CD4-positive, alpha-beta T cell (primary cell): Measurements from ENCODE around the gene ZDHHC1. TPM values are rescaled to one million over a fixed set of nuclear protein-coding genes. Genes with fewer than 3 reads are reported as not detected.

ENCODE experiments used
- ATAC-seq: fragments of 200-7000 bp; cut with Tn5 transposase; one replicate; pipeline ENCODE4 v1.10.0; 2022; ENCODE audit warnings: mild to moderate bottlenecking; ENCODE audit not compliant: poor library complexity
- CTCF ChIA-PET: fragments of 350-600 bp; sonication (Branson Sonifier 250); formaldehyde crosslinking; loops from one replicate; lab custom pipeline; 2021; ENCODE audit warnings: antibody characterized with exemption, inconsistent platforms; lab: Charles Lee
- POLR2A ChIA-PET: fragments of 350-600 bp; sonication (Branson Sonifier 250); formaldehyde crosslinking; loops from one replicate; lab custom pipeline; 2021; ENCODE audit warnings: antibody characterized with exemption, inconsistent platforms; lab: Charles Lee
- DNase-seq, 14 experiments: peaks; one replicate each; pipeline ENCODE4 v3.0.0-alpha.2; 2013 to 2020; ENCODE audit warnings: mixed read lengths in 2 of 14
- H3K27ac ChIP-seq, 2 donors: one replicate each; pipeline versions ENCODE4 v1.5.1 to v1.7.0; 2013; ENCODE audit warnings: low read length in 2 of 2, low read depth in 1 of 2, mild to moderate bottlenecking in 1 of 2
- H3K27me3 ChIP-seq, 2 experiments: 1 replicate in 1 of 2; 2 replicates in 1 of 2; pipeline versions ENCODE4 v1.6.1 to v1.7.0; 2013; ENCODE audit warnings: low read length in 2 of 2, control low read depth in 1 of 2, mild to moderate bottlenecking in 1 of 2, moderate library complexity in 1 of 2; ENCODE audit not compliant: insufficient read depth in 2 of 2, control insufficient read depth in 1 of 2
- H3K36me3 ChIP-seq: one replicate; pipeline ENCODE4 v1.6.1; 2013; ENCODE audit warnings: low read length, control low read depth; ENCODE audit not compliant: insufficient read depth
- H3K4me1 ChIP-seq: one replicate; pipeline ENCODE4 v1.6.1; 2013; ENCODE audit warnings: low read length, control low read depth; ENCODE audit not compliant: insufficient read depth
- H3K4me3 ChIP-seq: one replicate; pipeline ENCODE4 v1.5.1; 2013; ENCODE audit warnings: mild to moderate bottlenecking, low read length, moderate library complexity
- H3K9me3 ChIP-seq, 2 experiments: 1 replicate in 1 of 2; 2 replicates in 1 of 2; pipeline versions ENCODE4 v1.6.1 to v1.7.0; 2013; ENCODE audit warnings: low read length in 2 of 2, mild to moderate bottlenecking in 2 of 2, control low read depth in 1 of 2, moderate library complexity in 1 of 2; ENCODE audit not compliant: control insufficient read depth in 1 of 2, insufficient read depth in 1 of 2
- H3K27ac Mint-ChIP-seq: one replicate; pipeline ENCODE4 v1.8.0; 2020; ENCODE audit warnings: mixed read lengths
- H3K27me3 Mint-ChIP-seq: one replicate; pipeline ENCODE4 v1.8.0; 2021; ENCODE audit warnings: mixed read lengths
- H3K36me3 Mint-ChIP-seq: one replicate; pipeline ENCODE4 v1.8.0; 2021; ENCODE audit warnings: low read depth, mixed read lengths
- H3K4me1 Mint-ChIP-seq: one replicate; pipeline ENCODE4 v1.8.0; 2021; ENCODE audit warnings: low read depth, mixed read lengths
- H3K4me3 Mint-ChIP-seq: one replicate; pipeline ENCODE4 v1.8.0; 2020; ENCODE audit warnings: mild to moderate bottlenecking, mixed read lengths
- H3K9me3 Mint-ChIP-seq: one replicate; pipeline ENCODE4 v1.8.0; 2020; ENCODE audit warnings: mixed read lengths
- CTCF ChIP-seq: fragments of 200-600 bp; IDR thresholded peaks from one replicate; pipeline ENCODE4 v1.8.0; 2022; ENCODE audit warnings: antibody characterized with exemption, mild to moderate bottlenecking
- intact Hi-C, 2 experiments: fragments of 100-400 bp; cut with DNase I in 1 of 2; cut with micrococcal nuclease in 1 of 2; formaldehyde crosslinking; loops; one replicate each; pipeline versions ENCODE4 v1.15.1 to v1.9.0; 2023 to 2025; cut with DNase I, micrococcal nuclease
- total RNA-seq, 174 experiments: library from RNA in 2 of 174; stranded (reverse) in 2 of 174; gene quantifications; one replicate each; pipeline ENCODE4 v1.2.3 and lab custom pipeline; 2021 to 2026

The ZDHHC1 gene
- total RNA-seq, 2 experiments from 2014 or later, result 0.22 TPM; not detected in 1

DNA sequence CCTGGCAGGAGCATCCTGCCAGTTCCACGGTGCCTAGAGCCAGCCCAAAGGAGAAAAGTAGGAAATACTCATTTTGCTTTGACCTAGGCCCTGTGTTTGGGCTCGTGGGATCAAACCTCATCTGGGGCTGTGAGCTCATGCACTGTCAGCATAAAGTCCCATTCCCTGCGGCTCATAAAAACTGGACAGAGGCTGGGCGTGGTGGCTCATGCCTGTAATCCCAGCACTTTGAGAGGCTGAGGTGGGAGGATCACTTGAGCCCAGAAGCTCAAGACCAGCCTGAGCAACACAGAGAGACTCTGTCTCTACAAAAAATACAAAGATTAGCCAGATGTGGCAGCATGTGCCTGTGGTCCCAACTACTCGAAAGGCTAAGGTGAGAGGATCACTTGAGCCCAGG is 46.8 kb upstream of the ZDHHC1 start:
- TF ChIP-seq CTCF, result no peak
- DNase-seq, result no peak

GRCh38 chr16:67462279-67462655 is 46.0 kb upstream of the ZDHHC1 start:
- no peaks in the 10 kb centered on the region for H3K9me3 Mint-ChIP-seq
- no peak for ATAC-seq
- intact Hi-C loops, result loop anchor here in 1 of 2 experiments (10.0 kb wide), 1 partner anchor 197 kb away; no protein-coding TSS in a partner anchor

More for the DNA sequence above, 46.8 kb upstream of the ZDHHC1 start:
- Mint-ChIP-seq H3K4me3 (no peak overlapping the region), H3K4me1 (peaks cover 48% of the 10 kb centered on the region), H3K36me3 (peaks cover 4% of the 10 kb centered on the region), H3K9me3 (no peaks in the 10 kb centered on the region), H3K27me3 (no peaks in the 10 kb centered on the region), H3K27ac (no peak overlapping the region)
- Histone ChIP-seq H3K36me3 (peaks cover 39% of the 10 kb centered on the region), H3K27ac (no peak overlapping the region), H3K27me3 (no peaks in the 10 kb centered on the region), H3K4me1 (peaks cover 29% of the 10 kb centered on the region), H3K9me3 (no peaks in the 10 kb centered on the region), H3K4me3 (no peak overlapping the region)
- ChIA-PET CTCF (interaction anchor here (1.5 kb wide), 1 partner anchor 35 kb away, joined by 3 read pairs; no protein-coding TSS in a partner anchor), POLR2A (no interaction called here)
- intact Hi-C loops, result loop anchor here in 1 of 2 experiments (10.0 kb wide), 1 partner anchor 198 kb away; no protein-coding TSS in a partner anchor
- ATAC-seq, result no peak

DNA sequence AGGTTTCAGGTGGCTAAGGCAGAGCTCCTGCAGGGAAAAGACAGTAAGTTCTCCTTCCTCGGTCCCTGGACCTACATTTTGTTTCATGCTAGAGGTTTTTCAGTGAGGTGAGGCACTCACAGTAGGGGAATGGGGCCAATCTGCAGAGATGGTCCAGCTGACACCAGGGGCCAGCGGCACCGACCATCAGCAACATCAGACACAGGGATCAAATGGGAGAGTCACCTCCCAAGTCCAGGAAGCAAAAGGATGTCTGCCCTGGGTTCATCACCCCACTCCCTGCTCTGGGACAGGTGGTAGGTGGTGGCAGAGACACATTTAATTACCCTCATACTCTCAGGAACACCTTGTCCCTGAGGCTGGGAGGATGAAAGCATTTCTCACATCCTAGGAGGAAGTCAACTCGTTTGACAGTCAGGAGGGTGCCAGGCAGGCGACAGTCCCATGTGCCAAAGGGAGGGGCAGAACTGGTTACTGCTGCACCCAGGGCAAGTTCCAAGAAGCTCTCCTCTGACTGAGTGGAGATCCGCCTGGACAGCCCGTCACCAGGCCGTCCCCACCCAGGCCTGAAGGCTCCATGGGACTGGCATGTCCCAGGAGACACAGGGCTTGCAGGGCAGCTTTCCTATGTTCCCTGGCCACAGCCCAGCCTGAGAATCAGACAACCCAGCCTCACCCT is 45.5 kb upstream of the ZDHHC1 start:
- no peak for TF ChIP-seq CTCF
- no peak overlapping the region for H3K27ac ChIP-seq
- Mint-ChIP-seq H3K36me3 (peaks cover 4% of the 10 kb centered on the region), H3K27me3 (no peaks in the 10 kb centered on the region), H3K9me3 (no peaks in the 10 kb centered on the region), H3K27ac (no peak overlapping the region), H3K4me1 (peaks cover 38% of the 10 kb centered on the region), H3K4me3 (no peak overlapping the region)
- H3K27me3 ChIP-seq, result no peaks in the 10 kb centered on the region
- ATAC-seq (no peak), DNase-seq (no peak)
- H3K36me3 ChIP-seq, result peaks cover 48% of the 10 kb centered on the region
- peaks cover 29% of the 10 kb centered on the region for H3K4me1 ChIP-seq
- intact Hi-C loops, result loop anchor here in 1 of 2 experiments (10.0 kb wide), 1 partner anchor 197 kb away; no protein-coding TSS in a partner anchor
- no peak overlapping the region for H3K4me3 ChIP-seq
- CTCF ChIA-PET, result no interaction called here
- H3K9me3 ChIP-seq, result no peaks in the 10 kb centered on the region
- POLR2A ChIA-PET, result no interaction called here

More at GRCh38 chr16:67462279-67462655, 46.0 kb upstream of the ZDHHC1 start:
- Mint-ChIP-seq H3K27ac (no peak overlapping the region), H3K4me1 (peaks cover 40% of the 10 kb centered on the region), H3K27me3 (no peaks in the 10 kb centered on the region), H3K4me3 (no peak overlapping the region), H3K36me3 (peaks cover 4% of the 10 kb centered on the region)
- no peak for DNase-seq
- Histone ChIP-seq H3K27ac (no peak overlapping the region), H3K4me1 (peaks cover 29% of the 10 kb centered on the region), H3K27me3 (no peaks in the 10 kb centered on the region), H3K9me3 (no peaks in the 10 kb centered on the region), H3K4me3 (no peak overlapping the region), H3K36me3 (peaks cover 46% of the 10 kb centered on the region)
- CTCF ChIA-PET, result no interaction called here
- TF ChIP-seq CTCF, result no peak
- POLR2A ChIA-PET, result no interaction called here
